Measurements from ENCODE around the gene TECPR1.

Gene TECPR1

GRCh38 chr7:98294798-98295382 lies 42.9 kb upstream of the TECPR1 start:
- no peak overlapping the region for H3K4me3 ChIP-seq (ENCODE audit: low read length)
- no peaks in the 10 kb centered on the region for H3K9me3 ChIP-seq (ENCODE audit: control insufficient read depth, insufficient read depth, low read length)
- H3K27ac ChIP-seq (ENCODE audit: low read depth, low read length) = no peak overlapping the region
- no peaks in the 10 kb centered on the region for H3K27me3 ChIP-seq (ENCODE audit: control insufficient read depth, low read length)
- no peaks in the 10 kb centered on the region for H4K20me1 ChIP-seq (ENCODE audit: control insufficient read depth, insufficient read depth, low read depth, low read length)
- no peaks in the 10 kb centered on the region for H3K9me2 ChIP-seq (replicated peaks; ENCODE audit: control insufficient read depth, low read length)
- H3K4me1 ChIP-seq (ENCODE audit: control insufficient read depth, low read length) = peaks cover 15% of the 10 kb centered on the region
- TF ChIP-seq CTCF (IDR thresholded peaks at IDR 0.05; ENCODE audit: low read depth, low read length, poor library complexity, severe bottlenecking) (peak; percentile 98), EZH2phosphoT487 (IDR thresholded peaks at IDR 0.05; ENCODE audit: borderline replicate concordance, low read length) (no peak)
- no peaks in the 10 kb centered on the region for H3F3A ChIP-seq (ENCODE audit: control insufficient read depth, insufficient read depth)
- no peaks in the 10 kb centered on the region for H3K79me2 ChIP-seq (ENCODE audit: control insufficient read depth, low read length)
- peak overlapping the region; percentile 42 for H3K4me2 ChIP-seq (ENCODE audit: low read length)
- 0 out of 2 replicates have a peak, but pooled peaks cover 3% of the 10 kb centered on the region for H3K36me3 ChIP-seq (ENCODE audit: control insufficient read depth, low read length)

DNA sequence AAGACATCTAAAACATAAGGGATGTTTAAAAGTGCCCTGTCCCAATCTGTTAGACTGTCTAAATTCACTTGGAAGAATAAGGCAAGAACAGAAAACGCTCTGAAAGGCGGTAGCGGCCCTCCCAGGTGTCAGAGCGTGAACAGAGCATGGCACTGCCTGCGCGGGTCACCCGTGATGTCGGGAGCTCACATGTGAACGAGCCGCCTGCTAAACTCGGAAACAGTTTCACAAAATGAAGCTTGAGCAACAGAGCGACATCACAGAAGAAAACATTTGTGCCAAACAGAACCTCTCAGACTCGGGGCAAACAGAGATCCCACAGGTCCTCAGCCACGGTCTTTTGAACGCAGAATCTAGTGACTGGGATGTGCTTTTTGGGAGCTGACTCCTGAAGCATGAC lies 42.3 kb upstream of the TECPR1 start:
- Histone ChIP-seq H3K9me2 (replicated peaks; ENCODE audit: control insufficient read depth, low read length) (no peaks in the 10 kb centered on the region), H3K9me3 (ENCODE audit: control insufficient read depth, insufficient read depth, low read length) (no peaks in the 10 kb centered on the region), H3K4me2 (ENCODE audit: low read length) (peak overlapping the region; percentile 42), H3K27me3 (ENCODE audit: control insufficient read depth, low read length) (no peaks in the 10 kb centered on the region), H4K20me1 (ENCODE audit: control insufficient read depth, insufficient read depth, low read depth, low read length) (no peaks in the 10 kb centered on the region), H3K79me2 (ENCODE audit: control insufficient read depth, low read length) (no peaks in the 10 kb centered on the region), H3F3A (ENCODE audit: control insufficient read depth, insufficient read depth) (no peaks in the 10 kb centered on the region), H3K27ac (ENCODE audit: low read depth, low read length) (no peak overlapping the region), H3K4me1 (ENCODE audit: control insufficient read depth, low read length) (peaks cover 15% of the 10 kb centered on the region), H3K36me3 (ENCODE audit: control insufficient read depth, low read length) (0 out of 2 replicates have a peak, but pooled peaks cover 3% of the 10 kb centered on the region), H3K4me3 (ENCODE audit: low read length) (no peak overlapping the region)
- TF ChIP-seq CTCF (IDR thresholded peaks at IDR 0.05; ENCODE audit: low read depth, low read length, poor library complexity, severe bottlenecking) (no peak), EZH2phosphoT487 (IDR thresholded peaks at IDR 0.05; ENCODE audit: borderline replicate concordance, low read length) (no peak)

GRCh38 chr7:98293746-98294145 lies 41.7 kb upstream of the TECPR1 start:
- Histone ChIP-seq H3K27ac (ENCODE audit: low read depth, low read length) (no peak overlapping the region), H3K4me1 (ENCODE audit: control insufficient read depth, low read length) (peaks cover 15% of the 10 kb centered on the region), H3K27me3 (ENCODE audit: control insufficient read depth, low read length) (no peaks in the 10 kb centered on the region), H3K9me2 (replicated peaks; ENCODE audit: control insufficient read depth, low read length) (no peaks in the 10 kb centered on the region), H3K4me2 (ENCODE audit: low read length) (no peak overlapping the region), H3F3A (ENCODE audit: control insufficient read depth, insufficient read depth) (no peaks in the 10 kb centered on the region), H3K36me3 (ENCODE audit: control insufficient read depth, low read length) (0 out of 2 replicates have a peak, but pooled peaks cover 3% of the 10 kb centered on the region), H3K4me3 (ENCODE audit: low read length) (no peak overlapping the region), H3K9me3 (ENCODE audit: control insufficient read depth, insufficient read depth, low read length) (no peaks in the 10 kb centered on the region), H4K20me1 (ENCODE audit: control insufficient read depth, insufficient read depth, low read depth, low read length) (no peaks in the 10 kb centered on the region), H3K79me2 (ENCODE audit: control insufficient read depth, low read length) (no peaks in the 10 kb centered on the region)
- TF ChIP-seq EZH2phosphoT487 (IDR thresholded peaks at IDR 0.05; ENCODE audit: borderline replicate concordance, low read length) = no peak
- TF ChIP-seq CTCF (IDR thresholded peaks at IDR 0.05; ENCODE audit: low read depth, low read length, poor library complexity, severe bottlenecking) = no peak
